ENCODE results near the gene B3GNT5. TPM values are rescaled to one million over a fixed set of nuclear protein-coding genes. Genes with fewer than 3 reads are reported as not detected.

Gene B3GNT5
- total RNA-seq, 4 donors from 2014 or later: 6.0 to 46.3 (median 39.9) TPM

GRCh38 chr3:183284570-183284969 lies 31.5 kb downstream of the B3GNT5 start:
- intact Hi-C loops (cut with DNase I; ENCODE audit: low total_unique reads): no loop called here
- Histone ChIP-seq H3K4me1 (peaks cover 7 to 22% (median 12%) of the 10 kb centered on the region in 4 donors), H3K27me3 (no peaks in the 10 kb centered on the region), H3K4me3 (no peak overlapping the region), H3K27ac (peak overlapping the region in 1 of 4 donors; percentile 76), H3K36me3 (no peaks in the 10 kb centered on the region), H3K9me3 (no peaks in the 10 kb centered on the region)
- in situ Hi-C loops (cut with MboI; ENCODE audit: low pct_ligation_motif_present in 1 of 4, low pct_unique_long_range_greater_than_20kb in 1 of 4, low sequenced_read_pairs in 3 of 4): no loop called here
- no peak for TF ChIP-seq EP300 (IDR thresholded peaks at IDR 0.05; ENCODE audit: low read depth)
- no peak for TF ChIP-seq POLR2AphosphoS5 (IDR thresholded peaks at IDR 0.05)
- no peak for TF ChIP-seq POLR2A (IDR thresholded peaks at IDR 0.05)
- TF ChIP-seq CTCF (IDR thresholded peaks at IDR 0.05): no peak
- WGBS, 2 donors (ENCODE audit: low coverage in 1 of 2): 85 to 90% methylated on average over 2 to 3 of the region's 3 CpGs
- no peak for DNase-seq

- TF ChIP-seq POLR2AphosphoS5 (IDR thresholded peaks at IDR 0.05): no peak
- no peak for TF ChIP-seq EP300 (IDR thresholded peaks at IDR 0.05; ENCODE audit: low read depth)
- no peak for TF ChIP-seq POLR2A (IDR thresholded peaks at IDR 0.05)
- no peak for TF ChIP-seq CTCF (IDR thresholded peaks at IDR 0.05)
- intact Hi-C loops (cut with DNase I; ENCODE audit: low total_unique reads) (no loop called here), in situ Hi-C loops (cut with MboI; ENCODE audit: low pct_ligation_motif_present in 1 of 4, low pct_unique_long_range_greater_than_20kb in 1 of 4, low sequenced_read_pairs in 3 of 4) (no loop called here)
- Histone ChIP-seq H3K27ac (peak overlapping the region; percentile 59 to 81 (median 77)), H3K36me3 (no peaks in the 10 kb centered on the region), H3K4me1 (peaks cover 7 to 22% (median 12%) of the 10 kb centered on the region in 4 donors), H3K27me3 (no peaks in the 10 kb centered on the region), H3K4me3 (peak overlapping the region in 1 of 4 donors; percentile 4), H3K9me3 (no peaks in the 10 kb centered on the region)
- 44 to 46% methylated on average over 1 of the region's 1 CpG for WGBS, 2 donors (ENCODE audit: low coverage in 1 of 2)
- no peak for DNase-seq
These were observed 32.3 kb downstream of the B3GNT5 start for GRCh38 chr3:183285318-183285717.

- Histone ChIP-seq H3K27me3 (no peaks in the 10 kb centered on the region), H3K4me3 (peak overlapping the region in 1 of 4 donors; percentile 4), H3K27ac (peak overlapping the region; percentile 59 to 81 (median 77)), H3K9me3 (no peaks in the 10 kb centered on the region), H3K4me1 (peaks cover 7 to 22% (median 12%) of the 10 kb centered on the region in 4 donors), H3K36me3 (no peaks in the 10 kb centered on the region)
- WGBS, 2 donors (ENCODE audit: low coverage in 1 of 2): 16 to 20% methylated on average over 3 to 10 of the region's 10 CpGs
- in situ Hi-C loops (cut with MboI; ENCODE audit: low pct_ligation_motif_present in 1 of 4, low pct_unique_long_range_greater_than_20kb in 1 of 4, low sequenced_read_pairs in 3 of 4) (no loop called here), intact Hi-C loops (cut with DNase I; ENCODE audit: low total_unique reads) (no loop called here)
- TF ChIP-seq POLR2A (IDR thresholded peaks at IDR 0.05) (no peak), CTCF (IDR thresholded peaks at IDR 0.05) (no peak), EP300 (IDR thresholded peaks at IDR 0.05; ENCODE audit: low read depth) (peak; percentile 58), POLR2AphosphoS5 (IDR thresholded peaks at IDR 0.05) (peak; percentile 68 to 78 (median 71))
- peak; percentile 91 for DNase-seq
These were observed 32.9 kb downstream of the B3GNT5 start for GRCh38 chr3:183285828-183286457.

- no peak for DNase-seq
- Histone ChIP-seq H3K4me1 (peaks cover 7 to 27% (median 15%) of the 10 kb centered on the region in 4 donors), H3K9me3 (no peaks in the 10 kb centered on the region), H3K4me3 (no peak overlapping the region), H3K27ac (peak overlapping the region; percentile 59 to 81 (median 77)), H3K36me3 (no peaks in the 10 kb centered on the region), H3K27me3 (no peaks in the 10 kb centered on the region)
- WGBS, 2 donors (ENCODE audit: low coverage in 1 of 2): 61 to 82% methylated on average over 5 to 9 of the region's 9 CpGs
- TF ChIP-seq POLR2A (IDR thresholded peaks at IDR 0.05) (no peak), CTCF (IDR thresholded peaks at IDR 0.05) (no peak), POLR2AphosphoS5 (IDR thresholded peaks at IDR 0.05) (no peak), EP300 (IDR thresholded peaks at IDR 0.05; ENCODE audit: low read depth) (no peak)
- intact Hi-C loops (cut with DNase I; ENCODE audit: low total_unique reads) (no loop called here), in situ Hi-C loops (cut with MboI; ENCODE audit: low pct_ligation_motif_present in 1 of 4, low pct_unique_long_range_greater_than_20kb in 1 of 4, low sequenced_read_pairs in 3 of 4) (no loop called here)
These were observed 34.4 kb downstream of the B3GNT5 start for GRCh38 chr3:183287301-183287971.

Data from transverse colon (tissue), 4 donors.